Neural progenitor cell (in vitro differentiated cells): ENCODE measurements around the gene IL23R. TPM values are rescaled to one million over a fixed set of nuclear protein-coding genes. Genes with fewer than 3 reads are reported as not detected.
A peak's percentile ranks its signal among the peaks of the same experiment; 100 is the strongest.

ENCODE experiments used
- DNase-seq: peaks from one replicate; pipeline ENCODE4 v3.0.0-alpha.2; 2016; ENCODE audit warnings: low spot score
- H2AFZ ChIP-seq: fragments of 200-600 bp; sonication (generic); replicated peaks from 2 replicates; pipeline ENCODE4 v1.6.1; 2016; ENCODE audit warnings: antibody characterized with exemption
- H3F3A ChIP-seq: fragments of 200-600 bp; sonication (generic); 2 replicates; pipeline ENCODE4 v1.6.1; 2016; ENCODE audit warnings: antibody characterized with exemption, low read depth
- H3K27ac ChIP-seq: fragments of 200-600 bp; sonication (generic); 2 replicates; pipeline ENCODE4 v1.5.1; 2016; ENCODE audit warnings: mild to moderate bottlenecking
- H3K27me3 ChIP-seq: fragments of 200-600 bp; sonication (generic); 2 replicates; pipeline ENCODE4 v1.6.1; 2016; ENCODE audit warnings: mild to moderate bottlenecking, moderate library complexity
- H3K36me3 ChIP-seq: fragments of 200-600 bp; sonication (generic); 2 replicates; pipeline ENCODE4 v1.5.1; 2016
- H3K4me1 ChIP-seq: fragments of 200-600 bp; sonication (generic); 2 replicates; pipeline ENCODE4 v1.6.1; 2016; ENCODE audit warnings: mixed run types
- H3K4me2 ChIP-seq: fragments of 200-600 bp; sonication (generic); 2 replicates; pipeline ENCODE4 v1.6.1; 2016
- H3K4me3 ChIP-seq: fragments of 200-600 bp; sonication (generic); 2 replicates; pipeline ENCODE4 v1.5.1; 2016
- H3K79me2 ChIP-seq: fragments of 200-600 bp; sonication (generic); 2 replicates; pipeline ENCODE4 v1.6.1; 2016; ENCODE audit warnings: low read depth
- H3K9ac ChIP-seq: fragments of 200-600 bp; sonication (generic); 2 replicates; pipeline ENCODE4 v1.6.1; 2016
- H3K9me3 ChIP-seq: fragments of 200-600 bp; sonication (generic); 2 replicates; pipeline ENCODE4 v1.5.1; 2016; ENCODE audit warnings: low read depth
- H4K20me1 ChIP-seq: fragments of 200-600 bp; sonication (generic); 2 replicates; pipeline ENCODE4 v1.6.1; 2016; ENCODE audit warnings: low read depth
- H3K27ac Mint-ChIP-seq: 3 replicates; pipeline ENCODE4 v1.8.0; 2021; ENCODE audit warnings: mixed read lengths
- H3K27me3 Mint-ChIP-seq: 2 replicates; pipeline ENCODE4 v1.8.0; 2022; ENCODE audit warnings: low read depth, mild to moderate bottlenecking, inconsistent platforms, moderate library complexity, mixed read lengths; ENCODE audit not compliant: insufficient read depth
- H3K36me3 Mint-ChIP-seq: 3 replicates; pipeline ENCODE4 v1.8.0; 2021; ENCODE audit warnings: mixed read lengths
- H3K4me1 Mint-ChIP-seq: 3 replicates; pipeline ENCODE4 v1.8.0; 2021; ENCODE audit warnings: mixed read lengths
- H3K4me3 Mint-ChIP-seq: 3 replicates; pipeline ENCODE4 v1.8.0; 2021; ENCODE audit warnings: mild to moderate bottlenecking, moderate library complexity, mixed read lengths
- H3K9me3 Mint-ChIP-seq: 3 replicates; pipeline ENCODE4 v1.8.0; 2020; ENCODE audit warnings: mixed read lengths
- CTCF ChIP-seq: fragments of 200-600 bp; sonication (generic); IDR thresholded peaks from 2 replicates; pipeline ENCODE4 v1.5.1; 2017; ENCODE audit warnings: antibody characterized with exemption, mild to moderate bottlenecking
- EZH2 ChIP-seq: fragments of 200-600 bp; sonication (generic); IDR thresholded peaks from 2 replicates; pipeline ENCODE4 v1.6.1; 2017; ENCODE audit warnings: antibody characterized with exemption, mild to moderate bottlenecking, moderate library complexity
- EZH2phosphoT487 ChIP-seq: fragments of 200-600 bp; sonication (generic); IDR thresholded peaks from 2 replicates; pipeline ENCODE4 v1.6.1; 2017; ENCODE audit warnings: antibody characterized with exemption
- small RNA-seq: library from RNA; depleted of rRNA; stranded (forward); fragments of <200 nt; gene quantifications from one replicate; pipeline ENCODE3, GENCODE V24; 2015
- total RNA-seq: library from RNA; depleted of rRNA; stranded (reverse); fragments of >200 nt; gene quantifications from 2 replicates; pipeline ENCODE4 v1.2.3, GENCODE V29; 2015; ENCODE audit warnings: low replicate concordance

The IL23R gene
- total RNA-seq, 1 donor from 2014 or later: not detected

DNA sequence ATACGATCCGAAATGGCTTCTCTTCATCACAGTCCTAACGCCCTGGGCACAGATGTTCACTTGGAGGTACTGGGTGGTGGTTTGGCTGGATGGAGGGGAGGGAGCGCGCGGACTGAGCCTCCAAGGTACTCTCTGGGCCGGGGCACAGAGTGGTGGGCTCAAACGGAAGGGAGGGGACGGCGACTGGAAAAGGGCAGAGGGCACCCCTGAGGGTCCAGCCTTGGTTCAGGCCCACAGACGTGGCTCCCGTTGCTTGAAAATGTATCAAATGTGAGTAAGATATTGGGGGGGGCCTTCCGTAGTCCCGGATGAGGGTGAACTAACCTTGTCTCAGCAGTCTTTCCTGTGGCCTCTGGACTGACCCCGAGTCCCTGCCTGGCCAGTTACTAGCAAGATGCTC lies 141.9 kb downstream of the IL23R start:
- no peaks in the 10 kb centered on the region for H4K20me1 ChIP-seq
- Mint-ChIP-seq H3K36me3 (no peaks in the 10 kb centered on the region), H3K27ac (no peak overlapping the region), H3K9me3 (no peaks in the 10 kb centered on the region), H3K27me3 (peaks cover 11% of the 10 kb centered on the region), H3K4me1 (peaks cover 6% of the 10 kb centered on the region), H3K4me3 (peak overlapping the region; percentile 86)
- no peaks in the 10 kb centered on the region for H3K79me2 ChIP-seq
- no peak for DNase-seq
- no peak overlapping the region for H3K9ac ChIP-seq
- peaks cover 6% of the 10 kb centered on the region for H3K4me1 ChIP-seq
- no peak overlapping the region for H3K27ac ChIP-seq
- peak overlapping the region; percentile 97 for H3K4me2 ChIP-seq
- peak overlapping the region; percentile 58 for H3K4me3 ChIP-seq
- no peaks in the 10 kb centered on the region for H3K36me3 ChIP-seq
- peaks cover 58% of the 10 kb centered on the region for H3K27me3 ChIP-seq
- peak overlapping the region; percentile 98 for H2AFZ ChIP-seq
- no peaks in the 10 kb centered on the region for H3F3A ChIP-seq
- no peaks in the 10 kb centered on the region for H3K9me3 ChIP-seq
- TF ChIP-seq CTCF: no peak
- TF ChIP-seq EZH2: no peak
- no peak for TF ChIP-seq EZH2phosphoT487

Small RNA genes lying within 50 kb of the gene (small RNA-seq; reads per million reads assigned to genes)
- gene RNU4ATAC4P: not detected
- not detected for gene RNU6-586P

Other genes with a start within 250 kb of the IL23R start
- gene DNAI4, start 241.6 kb upstream of the IL23R start, total RNA-seq: 2.7 and 3.2 TPM in 2 replicates
- 31.3 and 43.5 TPM in 2 replicates for gene MIER1, start 241.5 kb upstream of the IL23R start, total RNA-seq
- 3.4 and 3.9 TPM in 2 replicates for gene SLC35D1, start 112.3 kb upstream of the IL23R start, total RNA-seq
- gene C1orf141, start 31.5 kb upstream of the IL23R start, total RNA-seq: not detected in 2 replicates
- 0.06 and 0.25 TPM in 2 replicates for gene IL12RB2, start 141.4 kb downstream of the IL23R start, total RNA-seq